ENCODE measurements around the gene BNIP2.
"Not testable (repeated sequence)": the region's sequence is repeated elsewhere in the genome, so short reads cannot be mapped to it uniquely, and the experiment has no call there.

Gene BNIP2

DNA sequence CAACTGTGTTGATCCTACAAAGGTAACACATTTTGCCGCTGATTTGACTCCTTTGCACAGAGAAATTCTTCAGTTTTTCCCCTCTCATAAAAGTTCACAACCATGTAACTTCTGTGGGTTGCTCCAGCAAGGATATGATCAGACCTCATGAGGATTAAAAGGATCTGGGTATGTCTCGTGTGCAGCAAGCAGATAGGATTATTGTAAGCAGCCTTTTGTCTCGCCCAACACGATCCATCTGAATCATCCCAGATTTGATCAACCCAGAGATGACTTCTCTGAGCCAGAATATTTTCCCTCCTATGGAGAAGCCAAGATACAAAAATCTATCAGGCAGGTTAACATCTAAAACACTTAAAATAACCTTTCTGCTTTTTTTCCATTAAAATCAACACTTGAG is 12.8 kb upstream of the BNIP2 start:
- TF ChIP-seq, protein P1, sequence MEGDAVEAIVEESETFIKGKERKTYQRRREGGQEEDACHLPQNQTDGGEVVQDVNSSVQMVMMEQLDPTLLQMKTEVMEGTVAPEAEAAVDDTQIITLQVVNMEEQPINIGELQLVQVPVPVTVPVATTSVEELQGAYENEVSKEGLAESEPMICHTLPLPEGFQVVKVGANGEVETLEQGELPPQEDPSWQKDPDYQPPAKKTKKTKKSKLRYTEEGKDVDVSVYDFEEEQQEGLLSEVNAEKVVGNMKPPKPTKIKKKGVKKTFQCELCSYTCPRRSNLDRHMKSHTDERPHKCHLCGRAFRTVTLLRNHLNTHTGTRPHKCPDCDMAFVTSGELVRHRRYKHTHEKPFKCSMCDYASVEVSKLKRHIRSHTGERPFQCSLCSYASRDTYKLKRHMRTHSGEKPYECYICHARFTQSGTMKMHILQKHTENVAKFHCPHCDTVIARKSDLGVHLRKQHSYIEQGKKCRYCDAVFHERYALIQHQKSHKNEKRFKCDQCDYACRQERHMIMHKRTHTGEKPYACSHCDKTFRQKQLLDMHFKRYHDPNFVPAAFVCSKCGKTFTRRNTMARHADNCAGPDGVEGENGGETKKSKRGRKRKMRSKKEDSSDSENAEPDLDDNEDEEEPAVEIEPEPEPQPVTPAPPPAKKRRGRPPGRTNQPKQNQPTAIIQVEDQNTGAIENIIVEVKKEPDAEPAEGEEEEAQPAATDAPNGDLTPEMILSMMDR (IDR thresholded peaks at IDR 0.05): no peak
- Histone ChIP-seq H3K27ac (no peak overlapping the region), H3K4me3 (no peak overlapping the region)
- no peak for DNase-seq (ENCODE audit: low spot score)

- TF ChIP-seq, protein P1 (IDR thresholded peaks at IDR 0.05): no peak
- Histone ChIP-seq H3K27ac (no peak overlapping the region), H3K4me3 (no peak overlapping the region)
- DNase-seq (ENCODE audit: low spot score): no peak
Observed at GRCh38 chr15:59699810-59700431, 10.8 kb upstream of the BNIP2 start.

DNA sequence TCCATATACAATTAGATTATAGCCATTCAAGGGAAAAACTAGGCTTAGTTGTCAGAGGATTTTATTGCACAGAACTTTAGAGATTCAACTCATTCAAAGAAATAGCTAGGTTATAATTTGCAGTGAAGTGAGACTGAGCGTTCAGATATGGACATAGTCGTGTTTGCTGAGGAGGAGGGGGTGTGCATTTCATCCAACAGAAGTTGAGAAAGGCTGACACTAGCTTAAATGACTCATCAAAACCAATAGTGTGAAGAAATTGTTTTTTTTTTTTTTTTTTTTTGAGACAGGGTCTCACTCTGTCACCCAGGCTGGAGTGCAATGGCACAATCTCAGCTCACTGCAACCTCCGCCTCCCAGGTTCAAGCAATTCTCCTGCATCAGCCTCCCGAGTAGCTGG is 8.9 kb upstream of the BNIP2 start:
- H3K4me3 ChIP-seq; H3K27ac ChIP-seq; DNase-seq (ENCODE audit: low spot score): not testable (repeated sequence)

DNA sequence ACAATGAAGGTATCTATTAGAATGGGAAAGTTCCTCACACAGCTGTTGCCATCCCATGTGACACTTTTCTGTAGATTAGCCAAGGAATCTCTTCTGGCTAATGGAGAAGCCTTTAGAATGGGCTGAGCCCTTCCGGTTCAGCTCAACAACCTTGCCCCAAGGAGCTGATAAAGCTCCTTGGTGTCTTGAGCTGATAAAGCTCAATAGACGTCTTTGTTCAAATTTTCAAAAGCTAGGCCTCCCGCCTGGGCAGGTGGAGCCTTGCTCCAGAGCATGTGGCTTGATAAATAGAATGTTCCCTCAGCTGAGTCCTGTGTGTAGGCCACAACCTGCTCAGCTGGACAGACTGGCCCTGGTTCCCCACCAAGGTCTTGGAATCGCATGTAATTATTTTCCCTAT is 7.2 kb upstream of the BNIP2 start:
- DNase-seq (ENCODE audit: low spot score): no peak
- TF ChIP-seq, protein P1 (IDR thresholded peaks at IDR 0.05): no peak
- H3K27ac ChIP-seq: no peak overlapping the region
- no peak overlapping the region for H3K4me3 ChIP-seq

DNA sequence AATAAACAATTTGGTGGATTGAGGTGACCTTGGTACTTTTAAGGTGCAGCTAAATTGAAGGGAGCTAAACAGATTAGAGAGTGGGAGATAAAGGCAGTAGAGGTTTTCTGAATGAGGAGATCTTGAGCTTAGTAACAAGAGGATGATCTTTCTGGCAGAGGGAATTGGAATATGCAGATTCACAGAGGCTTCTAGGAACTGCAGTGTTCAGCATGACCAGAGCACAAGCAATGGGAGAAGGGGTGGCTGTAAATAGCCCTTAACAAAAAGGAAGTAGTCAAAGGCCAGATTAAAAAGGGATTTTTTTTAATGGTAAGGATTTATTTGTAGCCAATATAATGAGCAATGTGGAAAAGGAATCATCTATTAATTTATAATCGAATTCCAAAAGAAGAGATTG is 5.7 kb upstream of the BNIP2 start:
- DNase-seq (ENCODE audit: low spot score): no peak
- Histone ChIP-seq H3K27ac (no peak overlapping the region), H3K4me3 (no peak overlapping the region)
- TF ChIP-seq, protein P1 (IDR thresholded peaks at IDR 0.05): no peak

- Histone ChIP-seq H3K4me3 (no peak overlapping the region), H3K27ac (no peak overlapping the region)
- TF ChIP-seq, protein P1 (IDR thresholded peaks at IDR 0.05): peak; percentile 59
- no peak for DNase-seq (ENCODE audit: low spot score)
Observed at GRCh38 chr15:59691194-59691805, 2.2 kb upstream of the BNIP2 start.

DNA sequence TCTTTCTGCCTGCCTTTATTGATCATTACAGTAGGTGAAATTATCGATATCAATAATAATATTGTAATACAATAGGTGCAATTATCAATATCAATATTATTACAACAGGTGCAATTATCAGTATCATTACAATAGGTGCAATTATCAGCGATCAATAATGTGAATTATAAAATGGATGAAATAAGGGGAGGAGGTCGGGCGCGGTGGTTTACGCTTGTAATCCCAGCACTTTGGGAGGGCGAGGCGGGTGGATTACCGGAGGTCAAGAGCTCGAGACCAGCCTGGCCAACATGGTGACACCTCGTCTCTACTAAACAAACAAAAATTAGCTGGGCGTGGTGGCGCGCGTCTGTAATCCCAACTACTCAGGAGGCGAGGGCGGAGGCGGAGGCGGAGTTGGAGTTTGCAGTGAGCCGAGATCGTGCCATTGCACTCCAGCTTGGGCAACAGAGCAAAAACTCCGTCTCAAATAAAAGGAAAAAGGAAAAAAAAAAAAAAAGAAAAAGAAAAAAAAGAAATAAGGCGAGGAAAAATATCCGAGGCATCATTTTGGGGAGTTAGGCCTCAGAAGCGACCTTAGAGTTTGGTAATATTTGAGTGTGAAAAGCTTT is 611 bp upstream of the BNIP2 start:
- Histone ChIP-seq H3K27ac (peak overlapping the region; percentile 99), H3K4me3 (peak overlapping the region; percentile 96)
- TF ChIP-seq, protein P1 (IDR thresholded peaks at IDR 0.05): no peak
- peak; percentile 92 for DNase-seq (ENCODE audit: low spot score)

Measured in coronary artery (tissue), 2 donors.